ENCODE measurements around the gene SLC9C2. TPM values are rescaled to one million over a fixed set of nuclear protein-coding genes. Genes with fewer than 3 reads are reported as not detected.
"Not testable (repeated sequence)": the region's sequence is repeated elsewhere in the genome, so short reads cannot be mapped to it uniquely, and the experiment has no call there.

Gene SLC9C2
- total RNA-seq, 1 experiment from 2014 or later: not detected

DNA sequence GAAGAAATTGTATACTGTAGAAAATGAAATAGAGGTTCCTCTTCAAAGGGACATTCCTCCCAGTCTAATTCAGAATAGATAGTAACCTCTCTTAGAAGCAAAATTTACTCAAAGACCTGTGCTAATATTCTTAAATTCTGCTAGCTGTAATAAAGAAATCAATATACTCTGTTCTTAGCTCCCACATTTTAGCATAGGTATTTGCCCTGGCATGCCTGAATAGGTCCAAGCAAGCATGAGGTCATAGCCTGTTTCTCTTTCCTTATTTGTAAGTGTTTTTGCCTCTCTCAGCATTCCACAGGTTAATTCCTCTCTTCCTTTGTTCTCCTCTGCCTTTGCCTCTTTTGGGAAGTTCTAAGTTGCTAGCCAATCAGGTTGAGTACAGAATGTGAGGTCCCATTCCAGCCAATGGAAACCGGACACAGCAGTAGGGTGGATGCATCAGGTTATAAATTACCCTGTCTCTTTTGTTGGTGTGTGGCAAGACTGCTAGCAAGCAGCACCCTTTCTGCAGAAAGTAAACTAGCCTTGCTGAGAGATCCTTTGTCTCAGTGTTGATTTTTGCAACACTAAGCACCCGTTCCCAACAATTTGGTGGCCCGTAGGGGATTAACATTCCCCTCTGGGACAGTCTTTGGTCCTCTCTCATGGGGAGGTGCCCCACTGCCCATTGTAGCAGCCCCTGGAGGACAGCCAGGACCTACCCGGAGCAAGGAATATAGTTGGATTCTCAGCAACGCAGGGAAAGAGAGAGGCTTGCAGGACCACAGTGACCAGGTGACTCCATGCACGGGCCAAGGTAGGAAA is 34.6 kb upstream of the SLC9C2 start:
- Mint-ChIP-seq H3K4me1 (peaks cover 12% of the 10 kb centered on the region), H3K9me3 (peaks cover 40% of the 10 kb centered on the region), H3K4me3 (peak overlapping the region; percentile 64), H3K27ac (peak overlapping the region; percentile 89), H3K36me3 (peaks cover 33% of the 10 kb centered on the region)
- ATAC-seq: peak; percentile 74
- H3K27me3 Mint-ChIP-seq (ENCODE audit: low read depth); CTCF ChIA-PET; DNase-seq (ENCODE audit: low spot score); POLR2A ChIA-PET: not testable (repeated sequence)

DNA sequence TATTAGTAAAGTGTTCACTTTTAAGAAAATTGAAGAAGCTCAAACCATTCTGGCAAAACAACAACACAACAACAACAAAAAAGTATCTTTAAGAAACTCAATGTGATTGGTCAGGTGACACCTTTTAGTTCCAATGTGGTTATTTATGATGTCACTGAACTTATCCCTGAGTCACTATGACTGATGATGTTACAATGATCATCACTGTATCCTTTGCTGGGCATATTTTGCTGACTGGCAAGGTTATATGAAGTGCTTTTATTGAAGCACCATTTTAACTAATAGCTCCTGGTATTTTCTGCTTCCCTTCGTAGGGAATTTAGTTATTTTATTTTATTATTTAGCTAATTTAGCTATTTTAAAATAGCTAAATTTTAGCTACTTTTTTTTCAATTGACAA is 32.2 kb upstream of the SLC9C2 start, which contains the start of gene TEX50:
Gene TEX50 (plus strand): TSS at position 223 of the 400 bp plus-strand sequence. CDS start 184 bp downstream, outside the sequence.
- Mint-ChIP-seq H3K36me3 (peaks cover 20% of the 10 kb centered on the region), H3K4me1 (peaks cover 3% of the 10 kb centered on the region; the same call in 1 of the 2 replicates), H3K4me3 (no peak within 1 kb of the TSS), H3K27ac (no peak within 1 kb of the TSS), H3K27me3 (ENCODE audit: low read depth) (no peaks in the 10 kb centered on the region), H3K9me3 (peaks cover 34% of the 10 kb centered on the region)
- TF ChIP-seq JUN (CRISPR knock-in tag; IDR thresholded peaks at IDR 0.05): no peak
- no peak for TF ChIP-seq ZNF219 (CRISPR knock-in tag; IDR thresholded peaks at IDR 0.05; ENCODE audit: borderline replicate concordance)
- TF ChIP-seq NR2C2 (CRISPR knock-in tag; IDR thresholded peaks at IDR 0.05): no peak
- TF ChIP-seq, protein P1, sequence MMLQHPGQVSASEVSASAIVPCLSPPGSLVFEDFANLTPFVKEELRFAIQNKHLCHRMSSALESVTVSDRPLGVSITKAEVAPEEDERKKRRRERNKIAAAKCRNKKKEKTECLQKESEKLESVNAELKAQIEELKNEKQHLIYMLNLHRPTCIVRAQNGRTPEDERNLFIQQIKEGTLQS (CRISPR knock-in tag; conservative IDR thresholded peaks at IDR 0.05): no peak
- TF ChIP-seq ELF4 (CRISPR knock-in tag; IDR thresholded peaks at IDR 0.05; ENCODE audit: low read depth): no peak
- no peak for TF ChIP-seq ZNF416 (CRISPR knock-in tag; IDR thresholded peaks at IDR 0.05)
- TF ChIP-seq ZNF281 (CRISPR knock-in tag; IDR thresholded peaks at IDR 0.05): no peak
- no peak for TF ChIP-seq ARID4B (CRISPR knock-in tag; IDR thresholded peaks at IDR 0.05; ENCODE audit: borderline replicate concordance)
- TF ChIP-seq, protein P2, sequence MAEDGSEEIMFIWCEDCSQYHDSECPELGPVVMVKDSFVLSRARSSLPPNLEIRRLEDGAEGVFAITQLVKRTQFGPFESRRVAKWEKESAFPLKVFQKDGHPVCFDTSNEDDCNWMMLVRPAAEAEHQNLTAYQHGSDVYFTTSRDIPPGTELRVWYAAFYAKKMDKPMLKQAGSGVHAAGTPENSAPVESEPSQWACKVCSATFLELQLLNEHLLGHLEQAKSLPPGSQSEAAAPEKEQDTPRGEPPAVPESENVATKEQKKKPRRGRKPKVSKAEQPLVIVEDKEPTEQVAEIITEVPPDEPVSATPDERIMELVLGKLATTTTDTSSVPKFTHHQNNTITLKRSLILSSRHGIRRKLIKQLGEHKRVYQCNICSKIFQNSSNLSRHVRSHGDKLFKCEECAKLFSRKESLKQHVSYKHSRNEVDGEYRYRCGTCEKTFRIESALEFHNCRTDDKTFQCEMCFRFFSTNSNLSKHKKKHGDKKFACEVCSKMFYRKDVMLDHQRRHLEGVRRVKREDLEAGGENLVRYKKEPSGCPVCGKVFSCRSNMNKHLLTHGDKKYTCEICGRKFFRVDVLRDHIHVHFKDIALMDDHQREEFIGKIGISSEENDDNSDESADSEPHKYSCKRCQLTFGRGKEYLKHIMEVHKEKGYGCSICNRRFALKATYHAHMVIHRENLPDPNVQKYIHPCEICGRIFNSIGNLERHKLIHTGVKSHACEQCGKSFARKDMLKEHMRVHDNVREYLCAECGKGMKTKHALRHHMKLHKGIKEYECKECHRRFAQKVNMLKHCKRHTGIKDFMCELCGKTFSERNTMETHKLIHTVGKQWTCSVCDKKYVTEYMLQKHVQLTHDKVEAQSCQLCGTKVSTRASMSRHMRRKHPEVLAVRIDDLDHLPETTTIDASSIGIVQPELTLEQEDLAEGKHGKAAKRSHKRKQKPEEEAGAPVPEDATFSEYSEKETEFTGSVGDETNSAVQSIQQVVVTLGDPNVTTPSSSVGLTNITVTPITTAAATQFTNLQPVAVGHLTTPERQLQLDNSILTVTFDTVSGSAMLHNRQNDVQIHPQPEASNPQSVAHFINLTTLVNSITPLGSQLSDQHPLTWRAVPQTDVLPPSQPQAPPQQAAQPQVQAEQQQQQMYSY (CRISPR knock-in tag; IDR thresholded peaks at IDR 0.05): no peak
- TF ChIP-seq FOXK1 (CRISPR knock-in tag; IDR thresholded peaks at IDR 0.05): no peak
- no peak for TF ChIP-seq ZNF512 (CRISPR knock-in tag; IDR thresholded peaks at IDR 0.05; ENCODE audit: borderline replicate concordance)
- TF ChIP-seq ERG (CRISPR knock-in tag; IDR thresholded peaks at IDR 0.05): no peak
- TF ChIP-seq ZNF121 (CRISPR knock-in tag; IDR thresholded peaks at IDR 0.05): no peak
- POLR2A ChIA-PET: no interaction called here
- DNase-seq (ENCODE audit: low spot score): no peak
- ATAC-seq: no peak
- CTCF ChIA-PET: no interaction called here
